ENCODE data around the gene NOS3. TPM values are rescaled to one million over a fixed set of nuclear protein-coding genes. Genes with fewer than 3 reads are reported as not detected.

The NOS3 gene
- total and polyA plus RNA-seq, 11 donors = 8.9 to 49.4 (median 17.3) TPM

GRCh38 chr7:151003572-151003971, 12.8 kb downstream of the NOS3 start:
- H3K4me1 ChIP-seq = peaks cover 0 to 24% (median 21%) of the 10 kb centered on the region in 12 donors
- intact Hi-C loops (cut with DNase I) = no loop called here
- H3K27me3 ChIP-seq = no peaks in the 10 kb centered on the region
- TF ChIP-seq POLR2A (IDR thresholded peaks at IDR 0.05) = no peak
- TF ChIP-seq CTCF (IDR thresholded peaks at IDR 0.05) = no peak
- ATAC-seq (no peak), DNase-seq (peak in 1 of 5 donors; percentile 6)
- no peaks in the 10 kb centered on the region for H3K9me3 ChIP-seq
- H3K27ac ChIP-seq = no peak overlapping the region
- no peak overlapping the region for H3K4me3 ChIP-seq
- peaks cover 0 to 46% (median 18%) of the 10 kb centered on the region in 9 donors for H3K36me3 ChIP-seq
- WGBS, 4 donors = 84 to 87% (median 85%) methylated on average over 12 of the region's 12 CpGs

GRCh38 chr7:151005566-151005965, 14.7 kb downstream of the NOS3 start:
- no peaks in the 10 kb centered on the region for H3K27me3 ChIP-seq
- no peak overlapping the region for H3K27ac ChIP-seq
- ATAC-seq = no peak
- peaks cover 0 to 37% (median 27%) of the 10 kb centered on the region in 12 donors for H3K4me1 ChIP-seq
- peaks cover 0 to 39% (median 15%) of the 10 kb centered on the region in 9 donors for H3K36me3 ChIP-seq
- WGBS, 4 donors = 79 to 90% (median 86%) methylated on average over 9 of the region's 9 CpGs
- intact Hi-C loops (cut with DNase I) = no loop called here
- no peaks in the 10 kb centered on the region for H3K9me3 ChIP-seq
- no peak overlapping the region for H3K4me3 ChIP-seq
- TF ChIP-seq POLR2A (IDR thresholded peaks at IDR 0.05) (no peak), CTCF (IDR thresholded peaks at IDR 0.05) (no peak)
- DNase-seq = peak in 1 of 5 donors; percentile 4

- H3K9me3 ChIP-seq = no peaks in the 10 kb centered on the region
- H3K27me3 ChIP-seq = no peaks in the 10 kb centered on the region
- H3K4me3 ChIP-seq = no peak overlapping the region
- H3K4me1 ChIP-seq = peaks cover 0 to 48% (median 27%) of the 10 kb centered on the region in 12 donors
- no peak for TF ChIP-seq POLR2A (IDR thresholded peaks at IDR 0.05)
- no peak for TF ChIP-seq CTCF (IDR thresholded peaks at IDR 0.05)
- intact Hi-C loops (cut with DNase I) = no loop called here
- H3K27ac ChIP-seq = peak overlapping the region in 9 of 12 donors; percentile 6 to 72 (median 54)
- WGBS, 4 donors = 67 to 83% (median 73%) methylated on average over 11 to 23 of the region's 23 CpGs
- peak in 1 of 4 donors; percentile 1 for ATAC-seq
- peak in 1 of 5 donors; percentile 56 for DNase-seq
- H3K36me3 ChIP-seq = peaks cover 0 to 33% (median 12%) of the 10 kb centered on the region in 9 donors
These were observed 15.9 kb downstream of the NOS3 start for GRCh38 chr7:151006590-151007300.

GRCh38 chr7:151007469-151007898, 16.7 kb downstream of the NOS3 start:
- intact Hi-C loops (cut with DNase I) = no loop called here
- peak overlapping the region in 9 of 12 donors; percentile 6 to 72 (median 54) for H3K27ac ChIP-seq
- TF ChIP-seq CTCF (IDR thresholded peaks at IDR 0.05) (no peak), POLR2A (IDR thresholded peaks at IDR 0.05) (no peak)
- ATAC-seq (peak in 3 of 4 donors; percentile 57 to 69 (median 59)), DNase-seq (peak in 3 of 5 donors; percentile 47 to 53 (median 51))
- H3K27me3 ChIP-seq = no peaks in the 10 kb centered on the region
- no peaks in the 10 kb centered on the region for H3K9me3 ChIP-seq
- peaks cover 0 to 30% (median 9%) of the 10 kb centered on the region in 9 donors for H3K36me3 ChIP-seq
- whole genome bisulfite sequencing, 4 donors = 41 to 78% (median 58%) methylated on average over 7 of the region's 7 CpGs
- peak overlapping the region in 3 of 12 donors; percentile 12 to 43 (median 17) for H3K4me3 ChIP-seq
- H3K4me1 ChIP-seq = peaks cover 0 to 56% (median 27%) of the 10 kb centered on the region in 12 donors
